ENCODE results near the gene SNX27. TPM values are rescaled to one million over a fixed set of nuclear protein-coding genes. Genes with fewer than 3 reads are reported as not detected.

The SNX27 gene
- total and polyA plus RNA-seq, 10 of the 15 experiments (the other 5 are each of a cell fraction or from before 2014, with no cell fraction given) = 3.8 to 21.8 (median 12.5) TPM

DNA sequence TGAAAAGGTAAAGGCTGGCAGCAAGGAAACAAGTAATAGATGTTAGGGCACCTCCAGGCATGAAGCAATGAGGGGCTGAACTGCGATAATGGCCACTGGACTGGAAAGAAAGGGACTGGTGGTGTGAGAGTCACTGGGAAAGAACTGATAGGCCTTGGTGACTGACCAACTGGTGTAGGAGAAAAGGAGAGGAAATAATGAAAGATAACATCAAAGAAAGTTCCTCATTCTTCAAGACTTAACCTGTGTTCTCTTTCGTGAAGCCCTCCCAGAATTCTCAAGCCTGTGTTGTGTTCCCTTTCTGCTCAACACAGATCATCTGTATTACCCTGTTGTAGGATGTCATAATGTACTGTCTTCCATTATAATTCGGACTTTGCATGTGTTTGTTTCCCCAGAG is 20.9 kb upstream of the SNX27 start (continued):
- TF ChIP-seq, protein P1, sequence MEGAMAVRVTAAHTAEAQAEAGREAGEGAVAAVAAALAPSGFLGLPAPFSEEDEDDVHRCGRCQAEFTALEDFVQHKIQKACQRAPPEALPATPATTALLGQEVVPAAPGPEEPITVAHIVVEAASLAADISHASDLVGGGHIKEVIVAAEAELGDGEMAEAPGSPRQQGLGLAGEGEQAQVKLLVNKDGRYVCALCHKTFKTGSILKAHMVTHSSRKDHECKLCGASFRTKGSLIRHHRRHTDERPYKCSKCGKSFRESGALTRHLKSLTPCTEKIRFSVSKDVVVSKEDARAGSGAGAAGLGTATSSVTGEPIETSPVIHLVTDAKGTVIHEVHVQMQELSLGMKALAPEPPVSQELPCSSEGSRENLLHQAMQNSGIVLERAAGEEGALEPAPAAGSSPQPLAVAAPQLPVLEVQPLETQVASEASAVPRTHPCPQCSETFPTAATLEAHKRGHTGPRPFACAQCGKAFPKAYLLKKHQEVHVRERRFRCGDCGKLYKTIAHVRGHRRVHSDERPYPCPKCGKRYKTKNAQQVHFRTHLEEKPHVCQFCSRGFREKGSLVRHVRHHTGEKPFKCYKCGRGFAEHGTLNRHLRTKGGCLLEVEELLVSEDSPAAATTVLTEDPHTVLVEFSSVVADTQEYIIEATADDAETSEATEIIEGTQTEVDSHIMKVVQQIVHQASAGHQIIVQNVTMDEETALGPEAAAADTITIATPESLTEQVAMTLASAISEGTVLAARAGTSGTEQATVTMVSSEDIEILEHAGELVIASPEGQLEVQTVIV (IDR thresholded peaks at IDR 0.05; ENCODE audit: borderline replicate concordance, partially characterized antibody) = no peak
- TF ChIP-seq, protein P2, sequence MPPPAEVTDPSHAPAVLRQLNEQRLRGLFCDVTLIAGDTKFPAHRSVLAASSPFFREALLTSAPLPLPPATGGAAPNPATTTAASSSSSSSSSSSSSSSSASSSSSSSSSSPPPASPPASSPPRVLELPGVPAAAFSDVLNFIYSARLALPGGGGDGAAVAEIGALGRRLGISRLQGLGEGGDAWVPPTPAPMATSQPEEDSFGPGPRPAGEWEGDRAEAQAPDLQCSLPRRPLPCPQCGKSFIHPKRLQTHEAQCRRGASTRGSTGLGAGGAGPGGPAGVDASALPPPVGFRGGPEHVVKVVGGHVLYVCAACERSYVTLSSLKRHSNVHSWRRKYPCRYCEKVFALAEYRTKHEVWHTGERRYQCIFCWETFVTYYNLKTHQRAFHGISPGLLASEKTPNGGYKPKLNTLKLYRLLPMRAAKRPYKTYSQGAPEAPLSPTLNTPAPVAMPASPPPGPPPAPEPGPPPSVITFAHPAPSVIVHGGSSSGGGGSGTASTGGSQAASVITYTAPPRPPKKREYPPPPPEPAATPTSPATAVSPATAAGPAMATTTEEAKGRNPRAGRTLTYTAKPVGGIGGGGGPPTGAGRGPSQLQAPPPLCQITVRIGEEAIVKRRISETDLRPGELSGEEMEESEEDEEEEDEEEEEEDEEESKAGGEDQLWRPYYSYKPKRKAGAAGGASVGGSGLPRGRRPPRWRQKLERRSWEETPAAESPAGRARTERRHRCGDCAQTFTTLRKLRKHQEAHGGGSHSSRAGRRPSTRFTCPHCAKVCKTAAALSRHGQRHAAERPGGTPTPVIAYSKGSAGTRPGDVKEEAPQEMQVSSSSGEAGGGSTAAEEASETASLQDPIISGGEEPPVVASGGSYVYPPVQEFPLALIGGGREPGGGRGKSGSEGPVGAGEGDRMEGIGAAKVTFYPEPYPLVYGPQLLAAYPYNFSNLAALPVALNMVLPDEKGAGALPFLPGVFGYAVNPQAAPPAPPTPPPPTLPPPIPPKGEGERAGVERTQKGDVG (CRISPR knock-in tag; IDR thresholded peaks at IDR 0.05) = no peak
- TF ChIP-seq, protein P3, sequence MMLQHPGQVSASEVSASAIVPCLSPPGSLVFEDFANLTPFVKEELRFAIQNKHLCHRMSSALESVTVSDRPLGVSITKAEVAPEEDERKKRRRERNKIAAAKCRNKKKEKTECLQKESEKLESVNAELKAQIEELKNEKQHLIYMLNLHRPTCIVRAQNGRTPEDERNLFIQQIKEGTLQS (IDR thresholded peaks at IDR 0.05; ENCODE audit: borderline replicate concordance, extremely low read depth, low read depth, low read length) = no peak
- TF ChIP-seq, protein P4, sequence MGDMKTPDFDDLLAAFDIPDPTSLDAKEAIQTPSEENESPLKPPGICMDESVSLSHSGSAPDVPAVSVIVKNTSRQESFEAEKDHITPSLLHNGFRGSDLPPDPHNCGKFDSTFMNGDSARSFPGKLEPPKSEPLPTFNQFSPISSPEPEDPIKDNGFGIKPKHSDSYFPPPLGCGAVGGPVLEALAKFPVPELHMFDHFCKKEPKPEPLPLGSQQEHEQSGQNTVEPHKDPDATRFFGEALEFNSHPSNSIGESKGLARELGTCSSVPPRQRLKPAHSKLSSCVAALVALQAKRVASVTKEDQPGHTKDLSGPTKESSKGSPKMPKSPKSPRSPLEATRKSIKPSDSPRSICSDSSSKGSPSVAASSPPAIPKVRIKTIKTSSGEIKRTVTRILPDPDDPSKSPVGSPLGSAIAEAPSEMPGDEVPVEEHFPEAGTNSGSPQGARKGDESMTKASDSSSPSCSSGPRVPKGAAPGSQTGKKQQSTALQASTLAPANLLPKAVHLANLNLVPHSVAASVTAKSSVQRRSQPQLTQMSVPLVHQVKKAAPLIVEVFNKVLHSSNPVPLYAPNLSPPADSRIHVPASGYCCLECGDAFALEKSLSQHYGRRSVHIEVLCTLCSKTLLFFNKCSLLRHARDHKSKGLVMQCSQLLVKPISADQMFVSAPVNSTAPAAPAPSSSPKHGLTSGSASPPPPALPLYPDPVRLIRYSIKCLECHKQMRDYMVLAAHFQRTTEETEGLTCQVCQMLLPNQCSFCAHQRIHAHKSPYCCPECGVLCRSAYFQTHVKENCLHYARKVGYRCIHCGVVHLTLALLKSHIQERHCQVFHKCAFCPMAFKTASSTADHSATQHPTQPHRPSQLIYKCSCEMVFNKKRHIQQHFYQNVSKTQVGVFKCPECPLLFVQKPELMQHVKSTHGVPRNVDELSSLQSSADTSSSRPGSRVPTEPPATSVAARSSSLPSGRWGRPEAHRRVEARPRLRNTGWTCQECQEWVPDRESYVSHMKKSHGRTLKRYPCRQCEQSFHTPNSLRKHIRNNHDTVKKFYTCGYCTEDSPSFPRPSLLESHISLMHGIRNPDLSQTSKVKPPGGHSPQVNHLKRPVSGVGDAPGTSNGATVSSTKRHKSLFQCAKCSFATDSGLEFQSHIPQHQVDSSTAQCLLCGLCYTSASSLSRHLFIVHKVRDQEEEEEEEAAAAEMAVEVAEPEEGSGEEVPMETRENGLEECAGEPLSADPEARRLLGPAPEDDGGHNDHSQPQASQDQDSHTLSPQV (IDR thresholded peaks at IDR 0.05) = no peak
- no peak for TF ChIP-seq FOXM1 (IDR thresholded peaks at IDR 0.05; ENCODE audit: low read depth, low read length)
